Measurements from ENCODE around the gene DNM3.

Gene DNM3

GRCh38 chr1:171902527-171902926, 61.2 kb downstream of the DNM3 start:
- TF ChIP-seq, protein P1, sequence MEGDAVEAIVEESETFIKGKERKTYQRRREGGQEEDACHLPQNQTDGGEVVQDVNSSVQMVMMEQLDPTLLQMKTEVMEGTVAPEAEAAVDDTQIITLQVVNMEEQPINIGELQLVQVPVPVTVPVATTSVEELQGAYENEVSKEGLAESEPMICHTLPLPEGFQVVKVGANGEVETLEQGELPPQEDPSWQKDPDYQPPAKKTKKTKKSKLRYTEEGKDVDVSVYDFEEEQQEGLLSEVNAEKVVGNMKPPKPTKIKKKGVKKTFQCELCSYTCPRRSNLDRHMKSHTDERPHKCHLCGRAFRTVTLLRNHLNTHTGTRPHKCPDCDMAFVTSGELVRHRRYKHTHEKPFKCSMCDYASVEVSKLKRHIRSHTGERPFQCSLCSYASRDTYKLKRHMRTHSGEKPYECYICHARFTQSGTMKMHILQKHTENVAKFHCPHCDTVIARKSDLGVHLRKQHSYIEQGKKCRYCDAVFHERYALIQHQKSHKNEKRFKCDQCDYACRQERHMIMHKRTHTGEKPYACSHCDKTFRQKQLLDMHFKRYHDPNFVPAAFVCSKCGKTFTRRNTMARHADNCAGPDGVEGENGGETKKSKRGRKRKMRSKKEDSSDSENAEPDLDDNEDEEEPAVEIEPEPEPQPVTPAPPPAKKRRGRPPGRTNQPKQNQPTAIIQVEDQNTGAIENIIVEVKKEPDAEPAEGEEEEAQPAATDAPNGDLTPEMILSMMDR (IDR thresholded peaks at IDR 0.05): no peak
- H3K36me3 Mint-ChIP-seq (ENCODE audit: low read depth): no peaks in the 10 kb centered on the region
- H3K4me3 Mint-ChIP-seq: no peak overlapping the region
- H3K4me1 Mint-ChIP-seq: peaks cover 20% of the 10 kb centered on the region
- H3K27me3 Mint-ChIP-seq (ENCODE audit: low read depth, poor library complexity): no peaks in the 10 kb centered on the region
- H3K9me3 Mint-ChIP-seq: no peaks in the 10 kb centered on the region
- DNase-seq: no peak
- H3K27ac Mint-ChIP-seq: no peak overlapping the region

GRCh38 chr1:171904778-171905450, 63.6 kb downstream of the DNM3 start:
- H3K27ac Mint-ChIP-seq: no peak overlapping the region
- TF ChIP-seq, protein P1 (IDR thresholded peaks at IDR 0.05): no peak
- H3K4me1 Mint-ChIP-seq: peaks cover 6% of the 10 kb centered on the region
- H3K27me3 Mint-ChIP-seq (ENCODE audit: low read depth, poor library complexity): no peaks in the 10 kb centered on the region
- DNase-seq: no peak
- no peak overlapping the region for H3K4me3 Mint-ChIP-seq
- H3K9me3 Mint-ChIP-seq: no peaks in the 10 kb centered on the region
- no peaks in the 10 kb centered on the region for H3K36me3 Mint-ChIP-seq (ENCODE audit: low read depth)

- Mint-ChIP-seq H3K9me3 (no peaks in the 10 kb centered on the region), H3K27me3 (ENCODE audit: low read depth, poor library complexity) (peaks cover 2% of the 10 kb centered on the region), H3K27ac (no peak overlapping the region), H3K4me1 (no peaks in the 10 kb centered on the region), H3K36me3 (ENCODE audit: low read depth) (no peaks in the 10 kb centered on the region), H3K4me3 (no peak overlapping the region)
- no peak for DNase-seq
- TF ChIP-seq, protein P1 (IDR thresholded peaks at IDR 0.05): no peak
Observed at GRCh38 chr1:171909711-171910110, 68.4 kb downstream of the DNM3 start.

- no peaks in the 10 kb centered on the region for H3K4me1 Mint-ChIP-seq
- no peak overlapping the region for H3K27ac Mint-ChIP-seq
- H3K36me3 Mint-ChIP-seq (ENCODE audit: low read depth): no peaks in the 10 kb centered on the region
- no peaks in the 10 kb centered on the region for H3K9me3 Mint-ChIP-seq
- TF ChIP-seq, protein P1 (IDR thresholded peaks at IDR 0.05): no peak
- DNase-seq: no peak
- peaks cover 2% of the 10 kb centered on the region for H3K27me3 Mint-ChIP-seq (ENCODE audit: low read depth, poor library complexity)
- no peak overlapping the region for H3K4me3 Mint-ChIP-seq
Observed at GRCh38 chr1:171910786-171911185, 69.5 kb downstream of the DNM3 start.

GRCh38 chr1:171911506-171911905, 70.2 kb downstream of the DNM3 start:
- H3K36me3 Mint-ChIP-seq (ENCODE audit: low read depth): no peaks in the 10 kb centered on the region
- no peak overlapping the region for H3K27ac Mint-ChIP-seq
- no peak overlapping the region for H3K4me3 Mint-ChIP-seq
- DNase-seq: peak; percentile 6
- H3K4me1 Mint-ChIP-seq: no peaks in the 10 kb centered on the region
- no peaks in the 10 kb centered on the region for H3K9me3 Mint-ChIP-seq
- TF ChIP-seq, protein P1 (IDR thresholded peaks at IDR 0.05): no peak
- H3K27me3 Mint-ChIP-seq (ENCODE audit: low read depth, poor library complexity): peaks cover 2% of the 10 kb centered on the region

DNA sequence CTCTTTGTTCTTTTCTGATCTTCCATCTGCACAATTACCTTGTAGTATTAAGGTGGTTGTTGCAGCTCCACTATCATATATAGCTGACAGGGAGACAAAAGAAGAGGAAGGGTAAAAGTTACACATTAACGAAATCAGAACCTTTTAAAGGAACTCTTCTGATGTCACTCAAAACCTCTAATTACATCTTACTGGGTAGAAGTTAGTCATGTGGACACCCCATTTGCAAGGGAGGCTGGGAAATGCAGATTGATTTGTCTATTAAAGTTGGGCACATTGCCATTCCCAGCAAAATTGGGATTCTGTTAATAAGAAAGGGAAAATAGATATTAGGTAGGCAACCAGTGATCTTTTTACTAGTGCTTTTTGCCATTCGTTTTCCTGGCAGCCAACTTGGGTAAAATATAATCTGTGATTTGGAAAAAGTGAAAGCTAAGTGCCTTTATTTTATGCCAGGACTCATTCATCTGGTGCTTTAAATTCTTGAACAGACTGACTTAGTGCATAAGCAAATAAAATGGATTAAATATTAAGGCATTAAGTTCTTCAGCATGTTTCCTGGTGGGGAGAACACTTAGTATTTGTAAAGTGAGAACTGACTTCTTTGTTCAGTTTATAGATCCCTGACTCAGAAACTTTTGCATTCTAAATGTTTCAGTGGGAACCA, 71.3 kb downstream of the DNM3 start:
- Mint-ChIP-seq H3K4me1 (no peaks in the 10 kb centered on the region), H3K4me3 (no peak overlapping the region), H3K27ac (no peak overlapping the region), H3K27me3 (ENCODE audit: low read depth, poor library complexity) (peaks cover 2% of the 10 kb centered on the region), H3K9me3 (no peaks in the 10 kb centered on the region), H3K36me3 (ENCODE audit: low read depth) (no peaks in the 10 kb centered on the region)
- DNase-seq: no peak
- TF ChIP-seq, protein P1 (IDR thresholded peaks at IDR 0.05): no peak
